Measurements from ENCODE around the gene PCBP3.

Gene PCBP3

DNA sequence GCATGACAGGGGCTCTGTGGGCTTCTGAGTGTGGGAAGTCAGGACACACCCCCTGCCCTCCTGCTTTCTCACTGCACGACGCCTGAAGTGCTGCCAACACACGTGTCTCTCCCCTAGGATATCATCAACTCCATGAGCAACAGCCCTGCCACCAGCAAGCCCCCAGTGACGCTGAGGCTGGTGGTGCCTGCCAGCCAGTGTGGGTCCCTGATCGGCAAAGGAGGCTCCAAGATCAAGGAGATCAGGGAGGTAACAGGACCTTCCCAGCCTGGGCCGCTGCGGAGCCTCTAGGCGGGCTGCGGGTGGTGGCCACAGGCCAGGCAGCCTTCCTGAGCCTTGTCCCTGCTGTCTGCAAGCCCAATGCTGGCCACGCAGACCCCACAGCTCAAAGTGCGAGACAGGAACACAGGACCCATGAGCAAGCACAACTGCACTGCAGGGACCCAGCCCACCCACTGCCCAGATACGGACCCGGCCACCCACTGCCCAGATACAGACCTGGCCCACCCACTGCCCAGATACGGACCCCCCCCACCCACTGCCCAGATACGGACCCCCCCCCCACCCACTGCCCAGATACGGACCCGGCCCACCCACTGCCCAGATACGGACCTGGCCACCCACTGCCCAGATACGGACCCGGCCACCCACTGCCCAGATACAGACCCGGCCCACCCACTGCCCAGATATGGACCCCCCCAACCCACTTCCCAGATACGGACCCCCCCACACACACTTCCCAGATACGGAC, 265.9 kb downstream of the PCBP3 start:
- DNase-seq (ENCODE audit: low read depth in 3 of 3), result no peak

DNA sequence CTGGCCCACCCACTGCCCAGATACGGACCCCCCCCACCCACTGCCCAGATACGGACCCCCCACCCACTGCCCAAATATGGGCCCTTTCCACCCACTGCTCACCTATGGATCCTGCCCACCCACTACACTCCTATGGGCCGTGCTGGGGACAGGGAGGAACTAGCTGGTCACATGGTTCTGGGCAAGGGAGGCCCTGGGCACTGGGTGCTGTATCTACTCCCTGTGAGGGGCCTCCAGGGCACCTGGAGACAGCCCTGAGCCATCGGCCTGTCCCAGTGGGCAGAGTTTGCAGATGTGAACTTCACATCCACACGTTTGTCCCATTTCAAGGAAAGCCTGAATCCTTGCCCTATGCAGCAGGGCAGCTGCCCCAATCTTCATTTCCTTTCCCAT, 266.6 kb downstream of the PCBP3 start:
- no peak for DNase-seq (ENCODE audit: low read depth in 3 of 3)

DNA sequence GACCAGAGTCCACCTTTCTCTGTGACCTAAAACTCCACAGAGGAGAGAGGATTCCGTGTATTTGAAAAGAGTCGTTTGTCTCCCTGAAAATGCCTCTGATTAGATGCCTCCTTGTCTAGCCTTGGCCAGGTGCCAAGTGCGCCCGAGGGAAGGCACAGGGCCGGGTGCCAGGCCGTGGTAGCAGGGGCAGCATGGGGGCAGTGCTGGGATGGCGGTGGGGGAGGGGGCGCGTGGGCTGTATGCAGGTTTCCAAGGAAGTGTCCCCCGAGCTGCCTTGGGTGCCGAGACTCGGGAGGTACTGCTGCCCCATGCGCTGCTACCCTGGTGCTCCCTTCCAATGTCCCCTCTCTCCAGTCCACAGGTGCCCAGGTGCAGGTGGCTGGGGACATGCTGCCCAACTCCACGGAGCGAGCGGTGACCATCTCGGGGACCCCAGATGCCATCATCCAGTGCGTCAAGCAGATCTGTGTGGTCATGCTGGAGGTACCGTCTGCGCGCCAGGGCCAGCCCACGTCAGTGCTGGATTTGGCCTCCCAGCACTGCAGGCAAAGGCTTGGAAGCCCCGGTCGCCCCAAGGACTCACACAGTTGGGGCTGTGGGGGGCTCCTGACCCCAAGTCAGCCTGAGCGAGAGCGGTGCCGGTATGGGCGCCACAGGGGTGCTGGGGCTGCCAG, 267.2 kb downstream of the PCBP3 start:
- DNase-seq (ENCODE audit: low read depth in 3 of 3), result no peak

DNA sequence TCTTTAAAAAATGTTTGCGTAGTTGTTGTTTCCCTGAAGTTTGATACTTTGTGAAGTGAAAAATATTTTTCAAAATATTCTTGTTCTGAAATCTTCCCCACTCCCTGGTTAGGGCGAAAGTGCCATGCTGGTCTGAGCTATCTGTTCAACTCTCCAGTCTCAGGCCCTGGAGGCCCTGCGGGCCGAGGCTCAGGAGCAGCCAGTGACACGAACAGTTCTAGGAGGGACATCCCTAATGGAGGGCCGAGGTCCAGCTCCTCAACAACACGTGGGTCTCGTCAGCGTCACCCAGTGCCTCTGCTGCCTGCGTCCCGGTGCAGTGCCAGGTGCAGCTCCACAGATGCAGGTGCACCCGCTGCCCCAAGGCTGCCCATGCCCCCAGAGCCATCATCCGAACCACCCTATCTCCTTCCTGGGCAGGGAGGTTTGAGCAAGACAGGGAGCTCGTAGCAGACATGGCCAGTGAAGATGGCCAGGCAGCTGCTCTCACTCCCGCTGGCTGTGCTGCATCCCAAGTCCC, 268.3 kb downstream of the PCBP3 start:
- DNase-seq (ENCODE audit: low read depth in 3 of 3), result no peak

DNA sequence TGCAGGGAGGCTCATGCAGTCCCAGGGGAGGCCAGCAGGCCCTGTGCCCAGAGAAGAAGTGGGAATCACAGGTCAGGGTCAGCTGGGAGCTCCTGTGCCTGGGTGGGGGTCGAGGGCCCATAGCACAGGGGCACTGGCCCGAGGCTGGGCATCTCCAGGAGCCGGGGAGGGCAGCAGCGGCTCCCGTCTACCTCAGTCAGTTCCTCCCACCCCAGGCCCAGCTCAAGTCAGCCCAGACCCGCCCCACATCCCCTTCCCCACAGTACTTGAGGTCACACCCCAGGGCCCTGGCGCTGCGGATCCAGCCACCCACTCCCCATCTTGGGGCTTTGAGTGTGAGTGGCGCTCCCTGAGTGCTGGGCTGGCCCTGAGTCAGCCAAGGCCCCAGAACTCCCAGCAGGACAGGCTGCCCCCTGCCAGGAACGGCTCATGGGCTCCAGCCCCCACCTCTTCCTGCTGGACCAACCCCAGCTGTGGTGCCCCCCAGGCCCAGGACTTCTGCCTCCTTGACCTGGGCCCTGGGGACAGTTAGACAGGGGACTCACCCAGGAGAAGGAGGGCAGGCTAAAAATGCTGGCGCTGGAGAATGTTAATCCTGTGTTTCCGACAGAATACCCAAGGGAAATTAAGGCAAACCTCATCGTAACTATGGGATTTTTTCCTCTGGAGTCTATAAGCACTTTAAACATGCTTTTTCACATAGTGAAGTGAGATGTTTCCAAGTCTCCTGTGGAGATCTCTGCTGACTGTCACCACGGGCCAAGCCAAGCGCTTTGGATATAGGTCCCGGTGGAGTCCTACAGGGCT, 269.3 kb downstream of the PCBP3 start:
- no peak for DNase-seq (ENCODE audit: low read depth in 3 of 3)

DNA sequence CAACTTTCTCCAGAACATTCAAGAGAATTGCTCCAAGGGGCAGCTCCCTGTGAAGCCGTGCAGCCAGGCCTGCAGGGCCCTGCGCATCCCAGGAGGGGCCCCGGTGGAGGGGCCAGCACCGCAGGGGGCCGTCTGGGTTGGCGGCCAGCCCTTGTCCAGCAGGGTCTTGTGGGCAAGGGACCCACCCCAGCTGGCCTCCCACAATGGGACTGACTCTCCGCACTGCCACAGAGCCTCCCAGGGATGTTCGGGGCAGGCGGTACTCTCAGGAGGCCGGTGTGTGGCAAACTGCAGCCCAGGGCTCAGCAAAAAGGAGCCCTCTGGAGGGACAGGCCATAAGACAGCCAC, 269.9 kb downstream of the PCBP3 start:
- no peak for DNase-seq (ENCODE audit: low read depth in 3 of 3)

DNA sequence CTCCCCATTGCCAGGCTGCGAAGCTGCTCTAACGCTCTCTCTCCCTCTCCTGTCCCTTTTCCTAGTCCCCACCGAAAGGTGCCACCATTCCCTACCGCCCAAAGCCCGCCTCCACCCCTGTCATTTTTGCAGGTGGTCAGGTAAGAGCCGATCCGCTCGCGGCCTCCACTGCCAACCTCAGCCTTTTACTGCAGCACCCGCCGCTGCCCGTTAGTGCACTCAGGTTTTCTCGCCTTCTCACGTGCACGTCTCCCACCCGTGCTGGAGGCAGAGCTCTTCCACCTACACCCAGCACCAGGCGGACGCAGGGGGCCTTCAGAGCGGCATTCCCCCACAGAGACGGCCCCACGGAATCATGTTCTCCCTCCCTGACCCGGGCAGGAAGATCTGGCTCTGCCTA, 270.4 kb downstream of the PCBP3 start:
- no peak for DNase-seq (ENCODE audit: low read depth in 3 of 3)

DNA sequence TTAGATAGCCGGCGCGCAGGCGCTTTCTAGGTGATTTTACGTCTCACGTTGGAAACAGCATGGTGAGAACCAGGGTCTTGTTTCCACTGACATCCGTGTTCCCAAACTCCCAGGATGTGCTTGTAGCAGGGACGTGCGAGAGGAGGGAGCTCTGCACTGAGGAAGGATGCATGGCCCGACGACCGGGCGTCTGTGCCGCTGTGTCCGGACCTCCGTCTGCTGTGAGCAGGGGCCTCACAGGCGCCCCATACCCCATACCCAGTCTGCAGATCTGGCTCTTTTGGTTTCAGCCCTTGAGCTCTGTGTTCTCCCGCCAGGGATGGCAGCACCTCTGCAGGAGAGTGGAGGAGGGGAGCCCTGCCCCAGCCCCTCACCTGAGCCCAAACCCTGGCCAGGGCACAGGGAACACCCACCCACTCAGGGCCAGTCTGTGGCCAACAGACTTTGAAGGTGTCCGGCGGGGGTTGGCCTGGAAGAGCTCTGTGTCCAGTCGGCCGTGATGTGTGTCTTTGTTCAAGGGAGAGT, 270.9 kb downstream of the PCBP3 start:
- DNase-seq (ENCODE audit: low read depth in 3 of 3), result no peak

DNA sequence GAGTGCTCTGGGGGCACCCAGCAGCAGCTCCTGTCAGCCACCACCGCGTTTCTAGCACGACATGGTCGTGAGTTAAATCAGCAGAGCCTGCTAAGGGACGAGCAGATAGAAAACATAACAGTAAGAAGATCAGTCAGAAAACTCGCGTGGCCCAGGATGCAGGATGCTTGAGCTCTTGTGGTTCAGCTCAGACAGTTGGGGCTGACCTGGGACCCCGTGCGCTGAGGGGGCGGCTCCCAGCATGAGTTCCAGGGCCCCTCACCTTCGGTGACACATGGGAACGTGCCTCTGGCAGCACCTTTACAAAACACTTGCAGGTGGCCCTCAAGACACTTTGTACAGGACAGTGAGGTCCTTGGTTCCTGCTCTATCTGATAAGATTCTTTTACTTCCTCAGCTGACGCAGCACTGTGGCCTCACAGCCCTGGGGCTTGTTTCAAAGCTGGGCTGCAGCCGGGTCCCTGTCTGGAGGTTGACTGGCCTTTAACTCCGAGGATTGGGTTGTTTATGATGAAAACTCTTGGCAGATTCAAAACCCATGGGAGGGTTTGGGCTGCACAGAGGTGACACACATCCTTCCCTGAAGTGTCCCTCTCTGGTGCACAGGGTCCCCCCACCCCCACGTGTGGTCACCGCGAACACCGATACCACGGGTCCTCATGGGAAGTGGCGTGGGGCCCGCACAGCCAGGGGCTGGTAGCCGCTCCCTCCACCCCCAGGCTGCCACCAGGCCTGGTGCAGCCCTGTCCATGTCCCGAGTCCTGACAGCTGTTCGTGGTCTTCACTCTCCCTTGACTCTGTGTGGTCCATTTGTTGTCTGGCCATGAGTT, 272.7 kb downstream of the PCBP3 start:
- DNase-seq (ENCODE audit: low read depth in 3 of 3), result no peak

DNA sequence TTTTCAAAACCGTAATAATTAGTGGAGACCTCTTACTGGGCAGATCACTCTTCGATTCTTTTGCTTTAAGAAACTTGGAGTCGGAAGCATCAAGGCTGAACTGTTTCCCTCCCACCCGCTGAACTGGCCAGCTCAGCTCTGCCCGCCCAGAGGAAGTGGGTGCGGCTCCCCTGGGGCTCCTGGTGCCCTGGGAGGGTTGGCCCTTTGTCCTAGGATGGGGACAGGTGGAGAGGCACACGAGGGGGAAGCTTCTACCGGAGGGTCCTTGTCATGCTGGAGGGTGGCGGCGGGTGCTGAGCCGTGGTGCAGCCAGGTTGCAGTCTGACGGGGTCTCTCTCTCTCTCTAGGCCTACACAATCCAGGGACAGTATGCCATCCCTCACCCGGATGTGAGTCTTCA, 273.7 kb downstream of the PCBP3 start:
- DNase-seq (ENCODE audit: low read depth in 3 of 3), result no peak

DNA sequence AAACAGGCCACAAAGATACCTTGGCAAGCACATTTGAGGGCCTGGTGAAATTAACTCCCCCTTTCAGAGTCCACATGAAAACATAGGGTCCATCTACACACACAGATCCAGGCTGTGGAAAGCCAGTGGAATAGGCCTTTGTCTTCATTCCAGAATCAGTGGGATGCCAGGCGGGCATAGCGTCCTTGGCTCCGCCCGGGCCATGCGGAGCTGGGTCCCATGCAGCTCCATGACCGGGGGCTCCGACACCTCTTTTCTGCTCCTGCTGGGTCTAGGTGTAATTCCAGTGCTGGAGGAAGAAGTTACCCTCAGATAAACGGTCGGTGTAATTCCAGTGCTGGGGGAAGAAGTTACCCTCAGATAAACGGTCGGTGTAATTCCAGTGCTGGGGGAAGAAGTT, 274.5 kb downstream of the PCBP3 start:
- DNase-seq (ENCODE audit: low read depth in 3 of 3), result no peak

DNA sequence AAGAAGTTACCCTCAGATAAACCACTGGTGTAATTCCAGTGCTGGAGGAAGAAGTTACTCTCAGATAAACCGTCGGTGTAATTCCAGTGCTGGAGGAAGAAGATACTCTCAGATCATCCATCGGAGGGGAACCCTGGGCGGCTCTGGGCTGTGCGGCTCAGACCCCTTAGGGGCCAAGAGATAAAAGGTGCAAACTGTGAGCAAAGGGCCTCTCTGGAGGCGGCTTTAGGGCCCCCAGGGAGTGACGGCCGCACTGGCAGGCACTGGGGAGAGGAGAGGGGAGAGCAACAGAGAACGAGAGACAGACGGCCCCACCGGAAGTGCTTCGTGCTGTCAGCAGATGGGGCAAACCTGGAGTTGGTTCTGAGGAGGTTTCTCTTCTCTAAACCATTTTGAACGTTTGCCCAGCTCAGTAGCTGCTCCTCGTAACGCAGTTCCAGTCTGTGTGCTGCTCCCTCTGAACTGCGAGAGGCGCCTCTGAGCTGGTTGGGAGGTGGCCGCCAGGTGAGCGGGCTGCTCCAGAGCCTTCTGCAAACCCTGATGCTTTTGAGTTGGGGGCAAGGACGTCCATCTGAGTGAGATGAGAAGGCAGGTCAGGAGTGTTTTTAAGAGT, 275.4 kb downstream of the PCBP3 start:
- no peak for DNase-seq (ENCODE audit: low read depth in 3 of 3)

DNA sequence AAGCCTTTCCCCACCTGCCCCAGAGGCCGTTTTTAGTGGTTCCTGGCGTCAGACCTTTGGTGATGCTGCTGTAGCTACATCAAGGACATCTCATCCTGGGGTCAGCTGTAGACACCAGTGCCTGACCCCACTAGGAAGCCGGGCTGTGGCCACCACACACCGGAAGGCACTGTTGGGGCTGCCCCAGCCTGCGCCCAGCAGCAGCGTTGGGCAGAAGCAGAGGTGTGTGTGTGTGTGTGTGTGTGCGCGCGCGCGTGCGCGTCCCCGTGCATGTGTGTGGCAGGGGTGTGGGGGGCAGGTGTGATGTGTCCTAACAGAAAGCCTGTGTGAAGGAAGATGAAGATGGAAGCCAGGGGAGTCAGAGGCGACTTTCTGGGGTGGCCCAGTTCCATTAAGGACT, 276.1 kb downstream of the PCBP3 start:
- DNase-seq (ENCODE audit: low read depth in 3 of 3), result no peak

DNA sequence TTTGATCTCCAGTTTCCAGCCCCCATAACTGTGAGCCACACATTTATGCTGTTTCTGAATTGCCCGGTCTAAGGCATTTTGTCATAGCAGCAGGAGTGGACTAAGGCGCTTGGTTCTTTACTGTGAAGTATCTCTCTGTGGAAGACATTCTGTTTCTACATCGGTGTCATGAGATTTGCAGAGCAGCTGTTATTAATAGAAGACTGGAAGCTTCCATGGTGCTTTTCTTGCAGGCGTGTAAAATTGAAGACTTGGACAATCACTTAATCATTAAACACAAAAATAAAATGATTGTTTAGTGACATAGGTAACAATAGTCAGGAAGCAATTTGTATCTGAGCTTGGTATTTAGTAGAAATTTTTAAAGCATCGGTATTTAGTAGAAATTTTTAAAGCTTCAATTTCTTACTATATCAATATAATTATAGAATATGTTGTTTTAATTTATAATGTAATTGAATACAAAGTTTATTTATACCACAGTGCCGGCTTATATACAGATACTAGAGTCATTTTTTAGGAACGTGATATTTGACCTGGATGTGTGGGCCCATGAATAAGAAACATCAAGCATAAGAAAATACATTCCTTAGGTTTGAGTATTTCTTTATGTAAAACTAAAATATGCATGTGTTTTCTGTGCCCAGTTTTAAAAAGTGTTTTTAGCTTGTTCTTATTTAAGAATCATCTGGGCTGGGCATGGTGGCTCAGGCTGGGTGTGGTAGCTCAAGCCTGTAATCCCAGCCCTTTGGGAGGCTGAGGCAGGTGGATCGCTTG, 277.5 kb downstream of the PCBP3 start:
- DNase-seq (ENCODE audit: low read depth in 3 of 3), result no peak

DNA sequence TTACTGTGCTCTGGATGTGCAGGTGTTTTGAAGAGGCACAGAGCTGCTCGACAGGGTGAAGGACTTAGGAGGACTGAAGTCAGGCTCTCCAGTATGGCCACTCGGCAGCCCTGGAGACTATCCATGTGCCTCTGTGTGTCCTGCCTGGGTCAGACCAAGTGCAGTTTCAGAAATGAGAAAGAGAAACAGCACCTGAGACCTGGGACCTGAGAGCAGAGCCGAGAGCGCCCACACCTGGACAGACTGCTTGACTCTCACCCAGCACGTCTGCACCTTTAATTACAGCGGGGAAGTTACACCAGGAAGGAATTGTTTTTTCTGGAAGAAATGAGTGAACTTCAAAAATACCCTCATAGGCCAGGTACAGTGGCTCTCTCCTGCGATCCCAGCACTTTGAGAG, 278.4 kb downstream of the PCBP3 start:
- DNase-seq (ENCODE audit: low read depth in 3 of 3), result no peak

DNA sequence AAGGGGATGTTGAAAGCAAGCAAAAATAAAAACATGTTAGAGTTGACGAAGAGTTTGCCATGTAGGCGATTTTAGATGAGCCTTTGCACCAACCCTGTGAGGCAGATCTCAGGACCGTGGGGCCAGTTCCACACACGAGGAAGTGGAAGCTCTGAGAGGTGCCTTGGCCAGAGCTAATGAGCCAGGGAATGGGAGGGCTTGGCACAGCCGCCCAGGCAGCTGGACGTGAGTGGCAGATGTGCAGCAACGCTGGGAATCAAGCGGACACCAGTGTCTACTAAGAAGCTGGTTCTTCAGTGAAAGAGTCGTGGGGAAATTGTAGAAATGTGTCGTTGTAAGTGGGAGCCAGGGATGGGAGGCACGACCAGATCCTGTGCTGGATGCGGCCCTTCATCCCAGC, 279.1 kb downstream of the PCBP3 start:
- no peak for DNase-seq (ENCODE audit: low read depth in 3 of 3)

DNA sequence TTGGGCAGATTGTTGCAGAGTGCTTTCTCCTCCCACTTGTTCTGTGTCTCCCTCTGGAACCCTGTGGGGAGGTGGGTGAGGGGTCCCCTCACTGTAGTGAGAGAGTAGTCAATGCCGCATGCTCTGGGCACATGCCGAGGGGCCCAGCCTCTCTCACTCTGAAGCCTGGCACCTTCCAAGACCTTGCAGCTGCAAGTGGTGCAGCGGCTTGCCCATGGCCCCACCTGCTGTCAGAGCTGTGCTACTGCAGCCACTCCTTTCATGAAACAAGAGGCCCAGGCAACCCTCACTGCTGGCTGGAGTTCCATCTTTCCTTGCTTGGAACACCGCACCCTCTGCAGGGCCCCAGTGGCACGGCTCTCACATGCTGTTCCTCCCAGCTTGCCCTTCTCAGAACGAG, 279.6 kb downstream of the PCBP3 start:
- peak; percentile 43 to 48 (median 46) for DNase-seq (ENCODE audit: low read depth in 3 of 3)

DNA sequence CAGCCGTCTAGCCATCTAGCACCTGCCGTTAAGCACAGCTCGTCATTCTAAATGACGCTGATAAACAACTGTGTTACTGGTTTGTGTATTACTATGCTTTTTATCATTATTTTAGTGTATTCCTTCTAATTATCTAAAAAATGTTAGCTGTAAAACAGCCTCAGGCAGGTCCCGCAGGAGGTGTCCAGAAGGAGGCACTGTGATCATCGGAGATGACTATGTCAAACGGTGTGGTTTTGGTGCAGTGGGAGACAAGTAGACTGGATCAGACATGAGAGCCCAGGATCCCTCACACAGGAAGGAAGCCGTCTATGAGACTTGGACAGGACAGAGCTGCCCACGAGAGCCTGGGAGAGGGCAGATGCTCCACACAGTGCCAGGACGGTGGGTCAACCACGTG, 282.8 kb downstream of the PCBP3 start:
- no peak for DNase-seq (ENCODE audit: low read depth in 3 of 3)

DNA sequence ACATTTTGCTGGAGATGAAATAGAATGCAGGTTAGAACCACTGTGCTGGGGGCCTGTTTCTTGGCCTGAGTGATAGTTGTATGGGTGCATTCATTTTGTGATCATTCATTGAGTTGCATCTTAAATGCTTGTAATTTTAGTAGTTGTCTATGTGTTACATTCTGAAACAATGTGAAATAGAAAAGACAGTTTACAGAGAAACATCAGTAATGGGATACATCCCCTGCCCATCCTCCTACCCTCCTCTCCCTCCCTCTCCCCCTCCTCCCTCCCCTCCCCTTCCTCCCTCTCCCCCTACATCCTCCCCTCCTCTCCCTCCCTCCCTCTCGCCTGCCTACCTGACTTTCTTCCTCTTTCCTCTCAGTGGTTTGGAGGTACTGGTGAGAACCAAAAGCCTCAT, 283.5 kb downstream of the PCBP3 start:
- no peak for DNase-seq (ENCODE audit: low read depth in 3 of 3)
